ENCODE data around the gene RAB4A. TPM values are rescaled to one million over a fixed set of nuclear protein-coding genes. Genes with fewer than 3 reads are reported as not detected.

The RAB4A gene
- total and polyA plus RNA-seq, 9 of the 15 experiments (the other 6 are each of a cell fraction or from before 2014, with no cell fraction given), result 8.3 to 61.0 (median 26.7) TPM

DNA sequence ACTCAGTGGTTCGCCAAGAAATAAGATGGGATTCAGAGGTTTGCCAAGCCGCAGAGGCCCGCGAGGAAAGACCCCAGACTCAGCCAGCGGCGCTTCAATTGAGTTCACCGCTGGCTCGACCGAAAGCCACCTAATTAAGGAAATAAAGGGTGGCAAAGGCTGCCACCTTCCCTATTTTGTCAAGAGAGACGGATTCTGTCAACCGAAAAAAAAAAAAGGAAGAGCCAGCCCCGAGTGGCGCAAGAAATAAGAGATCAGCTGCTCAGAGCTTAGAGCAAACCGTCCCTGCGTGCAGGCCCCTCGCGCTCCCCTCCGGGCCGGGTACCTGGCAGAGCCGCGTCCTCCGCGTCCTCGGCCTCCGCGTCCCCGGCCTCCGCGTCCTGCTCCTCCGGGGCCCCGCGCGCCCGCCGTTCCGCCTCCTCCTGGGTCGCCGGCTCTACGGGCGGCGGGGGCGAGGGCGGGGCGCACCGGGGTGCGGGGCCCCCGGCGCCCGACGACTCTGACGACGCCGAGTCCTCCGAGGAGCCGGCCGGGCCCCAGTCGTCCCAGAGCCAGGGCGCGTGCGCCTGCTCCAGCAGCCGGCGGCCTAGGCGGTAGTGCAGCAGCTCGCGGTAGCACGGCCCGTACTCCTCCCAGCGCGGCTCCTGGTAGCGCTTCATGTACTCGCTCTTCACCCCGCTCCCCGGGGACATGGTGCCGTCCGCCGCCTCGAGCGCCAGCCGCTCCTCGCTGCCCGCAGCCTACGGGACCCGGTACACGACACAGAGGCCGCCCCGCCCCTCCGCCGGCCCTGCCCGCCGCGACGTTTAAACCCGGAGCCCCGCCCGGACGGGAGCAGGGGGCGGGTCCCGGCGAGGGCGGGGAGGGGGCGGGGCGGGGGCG is 71.1 kb downstream of the RAB4A start (continued):
- TF ChIP-seq ZFP30 (CRISPR knock-in tag; IDR thresholded peaks at IDR 0.05; ENCODE audit: borderline replicate concordance) (no peak), KDM4B (IDR thresholded peaks at IDR 0.05; ENCODE audit: borderline replicate concordance in 2 of 2, low read depth in 1 of 2) (no peak), ARID2 (IDR thresholded peaks at IDR 0.05) (no peak), ZNF609 (CRISPR knock-in tag; IDR thresholded peaks at IDR 0.05; ENCODE audit: borderline replicate concordance) (no peak), RBM22 (IDR thresholded peaks at IDR 0.05; ENCODE audit: low read depth, low read length, poor library complexity, severe bottlenecking) (no peak), TAF9B (IDR thresholded peaks at IDR 0.05; ENCODE audit: partially characterized antibody) (no peak), TEAD2 (tag; IDR thresholded peaks at IDR 0.05) (no peak), CCNT2 (IDR thresholded peaks at IDR 0.05; ENCODE audit: borderline replicate concordance, extremely low read depth, insufficient read length, low read depth, low read length) (no peak), LEF1 (IDR thresholded peaks at IDR 0.05) (no peak), PBX2 (CRISPR knock-in tag; IDR thresholded peaks at IDR 0.05; ENCODE audit: low read depth) (no peak), PBX2 (tag; conservative IDR thresholded peaks at IDR 0.05; ENCODE audit: low read depth) (no peak), NUFIP1 (IDR thresholded peaks at IDR 0.05; ENCODE audit: partially characterized antibody) (no peak), NCOR1 (IDR thresholded peaks at IDR 0.05) (no peak), RFX1 (IDR thresholded peaks at IDR 0.05) (no peak), ZC3H4 (CRISPR knock-in tag; IDR thresholded peaks at IDR 0.05; ENCODE audit: borderline replicate concordance) (no peak)
- TF ChIP-seq, protein P1, sequence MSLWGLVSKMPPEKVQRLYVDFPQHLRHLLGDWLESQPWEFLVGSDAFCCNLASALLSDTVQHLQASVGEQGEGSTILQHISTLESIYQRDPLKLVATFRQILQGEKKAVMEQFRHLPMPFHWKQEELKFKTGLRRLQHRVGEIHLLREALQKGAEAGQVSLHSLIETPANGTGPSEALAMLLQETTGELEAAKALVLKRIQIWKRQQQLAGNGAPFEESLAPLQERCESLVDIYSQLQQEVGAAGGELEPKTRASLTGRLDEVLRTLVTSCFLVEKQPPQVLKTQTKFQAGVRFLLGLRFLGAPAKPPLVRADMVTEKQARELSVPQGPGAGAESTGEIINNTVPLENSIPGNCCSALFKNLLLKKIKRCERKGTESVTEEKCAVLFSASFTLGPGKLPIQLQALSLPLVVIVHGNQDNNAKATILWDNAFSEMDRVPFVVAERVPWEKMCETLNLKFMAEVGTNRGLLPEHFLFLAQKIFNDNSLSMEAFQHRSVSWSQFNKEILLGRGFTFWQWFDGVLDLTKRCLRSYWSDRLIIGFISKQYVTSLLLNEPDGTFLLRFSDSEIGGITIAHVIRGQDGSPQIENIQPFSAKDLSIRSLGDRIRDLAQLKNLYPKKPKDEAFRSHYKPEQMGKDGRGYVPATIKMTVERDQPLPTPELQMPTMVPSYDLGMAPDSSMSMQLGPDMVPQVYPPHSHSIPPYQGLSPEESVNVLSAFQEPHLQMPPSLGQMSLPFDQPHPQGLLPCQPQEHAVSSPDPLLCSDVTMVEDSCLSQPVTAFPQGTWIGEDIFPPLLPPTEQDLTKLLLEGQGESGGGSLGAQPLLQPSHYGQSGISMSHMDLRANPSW (CRISPR knock-in tag; IDR thresholded peaks at IDR 0.05), result no peak
